Heart left ventricle (tissue), 16 donors: ENCODE data around the gene CTNNA3. TPM values are rescaled to one million over a fixed set of nuclear protein-coding genes. Genes with fewer than 3 reads are reported as not detected.

ENCODE experiments used
- ATAC-seq, 4 donors: fragments of 200-7000 bp; cut with Tn5 transposase; one replicate each; pipeline ENCODE4 v1.9.1; 2020 to 2022; ENCODE audit warnings: moderate library complexity in 4 of 4, mild to moderate bottlenecking in 3 of 4, moderate number of reproducible peaks in 1 of 4
- DNase-seq, 5 donors: peaks; one replicate each; pipeline ENCODE4 v3.0.0-alpha.2; 2020
- H3K27ac ChIP-seq, 12 donors: fragments of 200-600 bp; sonication (generic) in 4 of 12; one replicate each; pipeline versions ENCODE4 v1.5.0 to v1.8.0; 2016 to 2022; ENCODE audit warnings: mild to moderate bottlenecking in 2 of 12
- H3K27me3 ChIP-seq, 9 donors: fragments of 200-600 bp; sonication (generic) in 2 of 9; one replicate each; pipeline versions ENCODE4 v1.5.1 to v1.8.0; 2016 to 2022; ENCODE audit warnings: mild to moderate bottlenecking in 3 of 9
- H3K36me3 ChIP-seq, 9 donors: fragments of 200-600 bp; sonication (generic) in 2 of 9; one replicate each; pipeline versions ENCODE4 v1.5.0 to v1.8.0; 2018 to 2022; ENCODE audit warnings: mild to moderate bottlenecking in 2 of 9
- H3K4me1 ChIP-seq, 12 donors: fragments of 200-600 bp; sonication (generic) in 4 of 12; one replicate each; pipeline versions ENCODE4 v1.5.0 to v1.8.0; 2016 to 2022; ENCODE audit warnings: mild to moderate bottlenecking in 3 of 12
- H3K4me3 ChIP-seq, 12 donors: fragments of 200-600 bp; sonication (generic) in 4 of 12; one replicate each; pipeline versions ENCODE4 v1.5.0 to v1.8.0; 2017 to 2022; ENCODE audit warnings: mild to moderate bottlenecking in 9 of 12, moderate library complexity in 4 of 12
- H3K9me3 ChIP-seq, 12 donors: fragments of 200-600 bp; sonication (generic) in 4 of 12; one replicate each; pipeline versions ENCODE4 v1.5.0 to v1.8.0; 2016 to 2022; ENCODE audit warnings: mild to moderate bottlenecking in 1 of 12
- POLR2A ChIP-seq, 2 donors: fragments of 450-650 bp; IDR thresholded peaks; one replicate each; pipeline ENCODE4 v1.6.1; 2017; ENCODE audit warnings: antibody characterized with exemption in 2 of 2, mild to moderate bottlenecking in 2 of 2, moderate library complexity in 2 of 2
- WGBS, 4 donors: extraction: QIAGEN DNeasy Blood & Tissue Kit in 2 of 4; methylation state at CpG; one replicate each; pipeline versions ENCODE4 v1.1.5 to v1.1.7; 2013 to 2018; 5-methylcytosine and 5-hydroxymethylcytosine counted together
- intact Hi-C, 10 donors: fragments of 100-400 bp; cut with DNase I; formaldehyde crosslinking; loops; one replicate each; pipeline versions ENCODE4 v1.11.1 to v1.14.2; 2022
- polyA plus RNA-seq, 2 donors: library from polyadenylated mRNA; stranded (reverse); fragments of 200-250 nt; gene quantifications; one replicate each; pipeline ENCODE4 v1.2.3, GENCODE V29; 2013
- total RNA-seq, 9 donors: library from RNA; depleted of rRNA in 2 of 9; stranded (reverse); fragments of >200 nt in 2 of 9; fragmentation: NEBNext Ultra II Directional in 3 of 9; extraction: Animal tissue kit (Norgen Biotek cat#: 25700) in 3 of 9; gene quantifications; one replicate each; pipeline versions ENCODE4 v1.1.0 to v1.2.4, GENCODE V29; 2016 to 2023
- TF ChIP-seq, protein P1 (sequence below), 12 donors: fragments of 200-600 bp; sonication (generic) in 4 of 12; IDR thresholded peaks; one replicate each; pipeline versions ENCODE4 v1.5.0 to v1.8.0; 2018 to 2022; ENCODE audit warnings: antibody characterized with exemption in 12 of 12, mild to moderate bottlenecking in 5 of 12
- donor health status: ischemic (EF 13 %, LVEDD 7.1; RV severe dilation, severe dysfunction).
- donor health status: healthy with polysubstance abuse.
- donor health status: DM: no; HTN: yes; CAD: no.
- donor health status: DM: no; HTN: no; CAD: no.
- donor health status: ischemic (EF 25% LVEDD 6.9; RV normal size, moderate dysfunction).
- donor health status: ischemic (EF 25% LVEDD 5.7; RV mildly dilated, moderate dysfunction).
- donor health status: healthy.
- donor health status: DM: yes; HTN: yes; CAD: no.
- donor health status: ischemic (EF 35%, LVEDD 5.7; RV mildly dilated, moderate dysfunction).
- donor health status: nonischemic (EF 11% LVEDD 7.7; RV severe dilation, severe dysfunction).
- donor health status: DM: yes; HTN: yes; CAD: no.
- donor health status: PGD.
- donor health status: ischemic (EF 29% LVEDD 5.4; RV normal size, mild dysfunction).
- donor health status: nonischemic (EF 23%, LVEDD 6.1; RV moderate dilation, normal function).

The CTNNA3 gene
- total and polyA plus RNA-seq, 11 donors, result 4.8 to 200 (median 99.0) TPM

GRCh38 chr10:66045859-66046258 is 1650.1 kb downstream of the CTNNA3 start:
- Histone ChIP-seq H3K4me3 (no peak overlapping the region), H3K36me3 (no peaks in the 10 kb centered on the region), H3K9me3 (peaks cover 0 to 26% (median 2%) of the 10 kb centered on the region in 12 donors), H3K4me1 (no peaks in the 10 kb centered on the region), H3K27ac (no peak overlapping the region), H3K27me3 (no peaks in the 10 kb centered on the region)
- TF ChIP-seq, protein P1, sequence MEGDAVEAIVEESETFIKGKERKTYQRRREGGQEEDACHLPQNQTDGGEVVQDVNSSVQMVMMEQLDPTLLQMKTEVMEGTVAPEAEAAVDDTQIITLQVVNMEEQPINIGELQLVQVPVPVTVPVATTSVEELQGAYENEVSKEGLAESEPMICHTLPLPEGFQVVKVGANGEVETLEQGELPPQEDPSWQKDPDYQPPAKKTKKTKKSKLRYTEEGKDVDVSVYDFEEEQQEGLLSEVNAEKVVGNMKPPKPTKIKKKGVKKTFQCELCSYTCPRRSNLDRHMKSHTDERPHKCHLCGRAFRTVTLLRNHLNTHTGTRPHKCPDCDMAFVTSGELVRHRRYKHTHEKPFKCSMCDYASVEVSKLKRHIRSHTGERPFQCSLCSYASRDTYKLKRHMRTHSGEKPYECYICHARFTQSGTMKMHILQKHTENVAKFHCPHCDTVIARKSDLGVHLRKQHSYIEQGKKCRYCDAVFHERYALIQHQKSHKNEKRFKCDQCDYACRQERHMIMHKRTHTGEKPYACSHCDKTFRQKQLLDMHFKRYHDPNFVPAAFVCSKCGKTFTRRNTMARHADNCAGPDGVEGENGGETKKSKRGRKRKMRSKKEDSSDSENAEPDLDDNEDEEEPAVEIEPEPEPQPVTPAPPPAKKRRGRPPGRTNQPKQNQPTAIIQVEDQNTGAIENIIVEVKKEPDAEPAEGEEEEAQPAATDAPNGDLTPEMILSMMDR (IDR thresholded peaks at IDR 0.05), result no peak
- no peak for TF ChIP-seq POLR2A (IDR thresholded peaks at IDR 0.05)
- no peak for DNase-seq
- ATAC-seq, result no peak
- 71 to 81% (median 74%) methylated on average over 1 of the region's 1 CpG for WGBS, 4 donors
- intact Hi-C loops, result no loop called here

- DNase-seq (no peak), ATAC-seq (no peak)
- no peaks in the 10 kb centered on the region for H3K36me3 ChIP-seq
- H3K9me3 ChIP-seq, result peaks cover 0 to 20% (median 2%) of the 10 kb centered on the region in 12 donors
- TF ChIP-seq, protein P1 (IDR thresholded peaks at IDR 0.05), result no peak
- TF ChIP-seq POLR2A (IDR thresholded peaks at IDR 0.05), result no peak
- H3K4me3 ChIP-seq, result no peak overlapping the region
- intact Hi-C loops, result no loop called here
- 83 to 86% (median 84%) methylated on average over 3 of the region's 3 CpGs for WGBS, 4 donors
- no peak overlapping the region for H3K27ac ChIP-seq
- H3K4me1 ChIP-seq, result no peaks in the 10 kb centered on the region
- no peaks in the 10 kb centered on the region for H3K27me3 ChIP-seq
Observed at GRCh38 chr10:66041771-66042170, 1654.2 kb downstream of the CTNNA3 start.

GRCh38 chr10:66038623-66039022 is 1657.4 kb downstream of the CTNNA3 start:
- Histone ChIP-seq H3K4me1 (no peaks in the 10 kb centered on the region), H3K36me3 (no peaks in the 10 kb centered on the region), H3K9me3 (peaks cover 0 to 13% (median 0%) of the 10 kb centered on the region in 12 donors), H3K4me3 (no peak overlapping the region), H3K27ac (no peak overlapping the region), H3K27me3 (no peaks in the 10 kb centered on the region)
- DNase-seq (no peak), ATAC-seq (no peak)
- intact Hi-C loops, result no loop called here
- WGBS, 4 donors, result 65 to 80% (median 76%) methylated on average over 1 of the region's 1 CpG
- TF ChIP-seq POLR2A (IDR thresholded peaks at IDR 0.05), result no peak
- TF ChIP-seq, protein P1 (IDR thresholded peaks at IDR 0.05), result no peak

DNA sequence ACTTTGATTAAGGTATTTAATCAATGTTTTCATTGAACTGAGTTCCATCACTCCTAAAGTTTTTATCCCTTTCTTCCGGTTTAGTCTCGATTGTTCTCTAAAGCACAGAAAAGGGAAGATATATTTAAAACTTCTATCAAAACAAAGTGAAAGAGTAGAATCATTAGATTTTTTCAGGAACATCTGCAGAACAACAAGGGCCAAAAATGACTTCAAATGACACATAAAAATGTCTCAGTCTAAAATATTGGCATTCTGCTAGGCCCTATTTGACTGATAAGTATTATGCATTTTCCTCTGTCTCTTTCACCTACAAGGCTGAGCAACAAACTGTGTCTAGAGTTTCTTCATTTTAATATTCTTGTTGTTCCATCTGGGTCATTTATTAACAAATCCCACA is 1669.7 kb downstream of the CTNNA3 start:
- intact Hi-C loops, result no loop called here
- no peak overlapping the region for H3K27ac ChIP-seq
- H3K4me3 ChIP-seq, result no peak overlapping the region
- TF ChIP-seq, protein P1 (IDR thresholded peaks at IDR 0.05), result no peak
- TF ChIP-seq POLR2A (IDR thresholded peaks at IDR 0.05), result no peak
- WGBS, 4 donors, result 70 to 86% (median 72%) methylated on average over 2 of the region's 2 CpGs
- H3K36me3 ChIP-seq, result no peaks in the 10 kb centered on the region
- no peaks in the 10 kb centered on the region for H3K9me3 ChIP-seq
- ATAC-seq (no peak), DNase-seq (no peak)
- no peaks in the 10 kb centered on the region for H3K27me3 ChIP-seq
- peaks cover 0 to 7% (median 0%) of the 10 kb centered on the region in 12 donors for H3K4me1 ChIP-seq
